SK-N-SH treated with all-trans-retinoic acid at 6 μM for 48 hours (cell line): ENCODE measurements around the gene PPP1R15B.

Source experiments
- ATAC-seq: fragments of 200-7000 bp; cut with Tn5 transposase; 3 replicates; pipeline ENCODE4 v1.9.1; 2020; ENCODE audit warnings: mild to moderate bottlenecking, moderate library complexity
- BACH2 ChIP-seq: fragments of 250-450 bp; sonication (Bioruptor Pico); IDR thresholded peaks from 2 replicates; pipeline ENCODE4 v1.9.0; 2021; ENCODE audit warnings: mild to moderate bottlenecking, borderline replicate concordance
- CSDC2 ChIP-seq: fragments of 250-450 bp; sonication (Bioruptor Pico); IDR thresholded peaks from 2 replicates; pipeline ENCODE4 v1.5.0; 2020; ENCODE audit warnings: mild to moderate bottlenecking, moderate library complexity
- CSRNP3 ChIP-seq: fragments of 250-450 bp; sonication (Bioruptor Pico); IDR thresholded peaks from 2 replicates; pipeline ENCODE4 v1.5.1; 2021; ENCODE audit warnings: mild to moderate bottlenecking, moderate library complexity
- ESRRG ChIP-seq: fragments of 250-450 bp; sonication (Bioruptor Pico); IDR thresholded peaks from 2 replicates; pipeline ENCODE4 v1.6.1; 2021; ENCODE audit warnings: mild to moderate bottlenecking
- GLIS3 ChIP-seq: fragments of 250-450 bp; sonication (Bioruptor Pico); IDR thresholded peaks from 2 replicates; pipeline ENCODE4 v1.5.0; 2020; ENCODE audit warnings: mild to moderate bottlenecking, moderate library complexity
- OSR1 ChIP-seq: fragments of 250-450 bp; sonication (Bioruptor Pico); IDR thresholded peaks from 2 replicates; pipeline ENCODE4 v1.8.0; 2022; ENCODE audit warnings: moderate library complexity, mild to moderate bottlenecking, inconsistent platforms
- POU6F1 ChIP-seq: fragments of 250-450 bp; sonication (Bioruptor Pico); IDR thresholded peaks from 2 replicates; pipeline ENCODE4 v1.8.0; 2021; ENCODE audit warnings: low read depth, mild to moderate bottlenecking, moderate library complexity, borderline replicate concordance
- PPARA ChIP-seq: fragments of 250-450 bp; sonication (Bioruptor Pico); IDR thresholded peaks from 2 replicates; pipeline ENCODE4 v1.5.0; 2020; ENCODE audit warnings: mild to moderate bottlenecking, borderline replicate concordance
- RARB ChIP-seq: fragments of 250-450 bp; sonication (Bioruptor Pico); IDR thresholded peaks from 2 replicates; pipeline ENCODE4 v1.8.0; 2021; ENCODE audit warnings: mild to moderate bottlenecking, moderate library complexity
- SNAI2 ChIP-seq: fragments of 250-450 bp; sonication (Bioruptor Pico); IDR thresholded peaks from 2 replicates; pipeline ENCODE4 v1.5.0; 2020; ENCODE audit warnings: mild to moderate bottlenecking, moderate library complexity
- TCF4 ChIP-seq: fragments of 250-450 bp; sonication (Bioruptor Pico); IDR thresholded peaks from 2 replicates; pipeline ENCODE4 v1.8.0; 2021; ENCODE audit warnings: mild to moderate bottlenecking, moderate library complexity, borderline replicate concordance
- TOX ChIP-seq: fragments of 250-450 bp; sonication (Bioruptor Pico); IDR thresholded peaks from 2 replicates; pipeline ENCODE4 v1.8.0; 2021; ENCODE audit warnings: mild to moderate bottlenecking, moderate library complexity, borderline replicate concordance
- TSHZ2 ChIP-seq: fragments of 250-450 bp; sonication (Bioruptor Pico); IDR thresholded peaks from 2 replicates; pipeline ENCODE4 v1.5.0; 2020; ENCODE audit warnings: mild to moderate bottlenecking, moderate library complexity
- ZC3H10 ChIP-seq: fragments of 250-450 bp; sonication (Bioruptor Pico); IDR thresholded peaks from 2 replicates; pipeline ENCODE4 v1.5.1; 2021; ENCODE audit warnings: mild to moderate bottlenecking, moderate library complexity
- ZFP3 ChIP-seq: fragments of 250-450 bp; sonication (Bioruptor Pico); IDR thresholded peaks from 2 replicates; pipeline ENCODE4 v1.5.0; 2020; ENCODE audit warnings: mild to moderate bottlenecking, moderate library complexity
- ZFP30 ChIP-seq: fragments of 450-650 bp; formaldehyde crosslinking; IDR thresholded peaks from 2 replicates; pipeline ENCODE4 v1.5.0; 2022; ENCODE audit warnings: mild to moderate bottlenecking, moderate library complexity
- ZNF70 ChIP-seq: fragments of 450-650 bp; formaldehyde crosslinking; IDR thresholded peaks from 2 replicates; pipeline ENCODE4 v1.5.0; 2020; ENCODE audit warnings: mild to moderate bottlenecking, moderate library complexity
- ZNF8 ChIP-seq: fragments of 450-650 bp; formaldehyde crosslinking; IDR thresholded peaks from 2 replicates; pipeline ENCODE4 v1.5.0; 2020; ENCODE audit warnings: mild to moderate bottlenecking, moderate library complexity
- TF ChIP-seq, protein P1 (sequence below): fragments of 250-450 bp; sonication (Bioruptor Pico); IDR thresholded peaks from 2 replicates; pipeline ENCODE4 v1.5.1; 2020; ENCODE audit warnings: low read depth, mild to moderate bottlenecking, moderate library complexity

Gene PPP1R15B

GRCh38 chr1:204391629-204392028 lies 20.0 kb downstream of the PPP1R15B start (continued):
- TF ChIP-seq ESRRG (CRISPR knock-in tag) (no peak), POU6F1 (no peak)

DNA sequence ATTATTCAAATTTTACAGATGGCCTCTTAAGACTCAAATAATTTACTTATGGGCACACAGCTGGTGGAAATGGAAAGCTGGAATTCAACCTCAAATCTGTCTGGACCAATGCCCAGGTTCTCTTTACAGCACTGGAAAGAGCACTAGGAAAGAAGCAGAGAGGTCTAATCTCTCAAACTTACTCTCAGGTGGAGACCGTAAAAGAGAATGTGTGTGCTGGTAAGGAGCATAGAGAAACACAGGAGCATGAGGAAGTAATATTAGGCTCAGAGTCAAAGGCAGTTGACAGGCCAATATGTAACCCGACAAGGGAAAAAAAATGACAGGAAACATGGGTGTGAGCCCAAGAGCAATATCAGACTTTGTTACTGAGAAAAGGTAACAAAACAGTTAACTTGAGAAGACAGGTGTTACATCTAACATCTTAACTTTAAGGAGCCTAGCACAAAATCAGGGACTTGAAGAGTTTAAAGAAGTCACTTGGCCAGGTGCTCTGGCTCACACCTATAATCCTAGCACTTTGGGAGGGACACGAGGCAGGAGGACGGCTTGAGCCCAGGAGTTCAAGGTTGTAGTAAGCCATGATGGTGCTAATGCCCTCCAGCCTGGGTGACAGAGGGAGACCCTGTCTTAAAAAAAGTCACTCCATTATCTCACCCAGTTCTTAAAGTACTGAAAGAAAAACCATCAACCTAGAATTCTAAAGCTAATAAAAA lies 20.7 kb downstream of the PPP1R15B start:
- TF ChIP-seq ZNF70, result no peak
- TF ChIP-seq GLIS3 (CRISPR knock-in tag), result no peak
- no peak for TF ChIP-seq CSDC2
- TF ChIP-seq TSHZ2 (CRISPR knock-in tag), result no peak
- no peak for TF ChIP-seq ESRRG (CRISPR knock-in tag)
- TF ChIP-seq ZNF8 (CRISPR knock-in tag), result no peak
- no peak for TF ChIP-seq ZFP3 (CRISPR knock-in tag)
- no peak for TF ChIP-seq SNAI2 (CRISPR knock-in tag)
- no peak for TF ChIP-seq TOX (CRISPR knock-in tag)
- TF ChIP-seq ZFP30 (CRISPR knock-in tag), result no peak
- TF ChIP-seq TCF4 (CRISPR knock-in tag), result no peak
- no peak for TF ChIP-seq CSRNP3 (CRISPR knock-in tag)
- TF ChIP-seq, all 23 proteins: peak for 0
- peak; percentile 35 for ATAC-seq

DNA sequence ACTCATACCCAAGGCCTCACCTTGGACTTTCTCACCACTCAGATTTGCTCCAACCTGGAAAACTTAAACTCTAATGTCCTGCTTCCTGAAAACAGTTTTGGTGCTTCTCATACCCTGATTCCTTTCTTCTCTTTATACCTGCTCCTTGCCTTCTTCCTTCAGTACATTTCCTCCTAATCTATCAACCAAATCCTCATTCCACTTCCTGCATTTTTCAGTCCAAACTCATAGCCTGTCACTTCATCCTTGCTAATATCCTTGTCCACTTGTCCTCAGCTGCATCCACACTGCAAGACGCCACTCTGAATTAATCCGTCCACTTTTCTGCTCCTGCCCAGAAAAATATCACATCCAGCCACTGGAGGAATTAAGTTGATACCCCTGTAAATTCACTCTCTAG lies 25.9 kb downstream of the PPP1R15B start:
- TF ChIP-seq, protein P1, sequence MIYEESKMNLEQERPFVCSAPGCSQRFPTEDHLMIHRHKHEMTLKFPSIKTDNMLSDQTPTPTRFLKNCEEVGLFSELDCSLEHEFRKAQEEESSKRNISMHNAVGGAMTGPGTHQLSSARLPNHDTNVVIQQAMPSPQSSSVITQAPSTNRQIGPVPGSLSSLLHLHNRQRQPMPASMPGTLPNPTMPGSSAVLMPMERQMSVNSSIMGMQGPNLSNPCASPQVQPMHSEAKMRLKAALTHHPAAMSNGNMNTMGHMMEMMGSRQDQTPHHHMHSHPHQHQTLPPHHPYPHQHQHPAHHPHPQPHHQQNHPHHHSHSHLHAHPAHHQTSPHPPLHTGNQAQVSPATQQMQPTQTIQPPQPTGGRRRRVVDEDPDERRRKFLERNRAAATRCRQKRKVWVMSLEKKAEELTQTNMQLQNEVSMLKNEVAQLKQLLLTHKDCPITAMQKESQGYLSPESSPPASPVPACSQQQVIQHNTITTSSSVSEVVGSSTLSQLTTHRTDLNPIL (CRISPR knock-in tag), result no peak
- no peak for TF ChIP-seq SNAI2 (CRISPR knock-in tag)
- TF ChIP-seq TCF4 (CRISPR knock-in tag), result no peak
- TF ChIP-seq ZC3H10 (CRISPR knock-in tag), result no peak
- no peak for TF ChIP-seq TOX (CRISPR knock-in tag)
- TF ChIP-seq ZNF70, result no peak
- no peak for TF ChIP-seq PPARA

DNA sequence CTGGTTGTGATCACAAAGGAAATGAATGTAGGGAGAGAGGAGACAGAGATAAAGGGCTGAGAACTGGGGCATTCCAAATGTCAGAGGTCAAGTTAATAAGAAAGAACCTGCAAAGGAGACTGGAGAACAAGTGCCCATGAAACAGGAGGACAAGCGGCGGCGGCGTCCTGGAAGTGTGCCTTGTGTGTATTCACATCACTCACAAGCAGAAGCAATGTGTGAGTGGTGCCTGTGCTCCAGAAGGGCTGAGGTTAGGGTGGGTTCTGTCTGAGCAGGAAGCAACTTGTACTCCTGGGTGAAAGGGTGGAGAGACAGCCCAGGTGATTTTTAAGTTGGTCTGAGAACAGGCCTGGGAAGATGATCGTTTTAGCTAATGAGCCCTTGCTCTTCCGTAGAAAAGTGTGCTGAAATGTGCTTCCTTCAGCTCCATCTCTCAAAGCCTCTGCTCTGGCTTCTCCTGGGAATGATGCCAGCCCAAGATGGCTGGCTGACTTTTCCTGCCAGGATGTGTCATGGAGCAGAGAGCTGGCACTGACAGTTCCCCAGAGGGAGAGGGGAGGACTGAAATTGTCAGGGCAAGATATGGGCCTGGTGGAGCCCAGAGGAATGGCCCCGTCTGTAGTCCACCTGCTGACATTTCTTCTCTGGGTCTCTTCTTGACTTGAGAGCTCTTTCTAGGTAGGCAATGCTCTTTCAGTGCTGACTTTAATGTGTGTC lies 26.8 kb downstream of the PPP1R15B start:
- ATAC-seq, result peak; percentile 83
- TF ChIP-seq SNAI2 (CRISPR knock-in tag), result no peak
- TF ChIP-seq GLIS3 (CRISPR knock-in tag), result no peak
- no peak for TF ChIP-seq TOX (CRISPR knock-in tag)

More for the DNA sequence above, 25.9 kb downstream of the PPP1R15B start:
- ATAC-seq, result no peak

DNA sequence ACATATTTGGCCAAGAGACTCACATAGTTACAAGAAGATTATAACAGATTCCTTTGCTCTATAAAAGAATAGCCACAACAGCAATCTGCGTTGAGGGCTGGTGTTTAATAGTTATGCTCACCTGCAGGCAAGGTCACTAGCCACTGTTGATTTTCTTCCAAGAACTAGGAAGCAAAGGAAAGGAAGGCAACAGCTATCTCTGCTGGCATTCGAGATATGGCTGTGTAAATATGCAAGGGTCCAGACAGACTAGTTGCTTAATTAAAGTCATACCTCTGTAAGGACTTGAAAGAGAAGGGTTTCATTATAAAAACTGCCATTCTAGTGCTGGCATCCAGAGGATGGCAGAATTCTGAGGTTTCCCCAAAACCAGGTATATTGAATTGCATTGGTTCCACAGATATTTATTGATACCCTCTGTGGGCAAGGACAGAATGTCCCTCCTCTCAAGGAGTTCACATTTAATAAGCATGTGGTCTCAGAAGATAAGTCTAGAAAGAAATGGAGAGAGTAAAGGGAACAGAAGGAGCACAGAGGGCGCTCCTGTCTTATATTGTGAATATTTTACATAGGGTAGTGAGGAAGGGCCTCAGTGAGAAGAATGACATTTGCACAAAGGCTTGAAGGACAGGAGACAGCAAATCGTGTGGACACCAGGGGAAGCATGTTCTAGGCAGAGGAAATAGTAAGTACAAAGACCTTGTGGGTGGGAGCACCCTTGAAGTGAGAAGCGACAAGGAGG lies 28.3 kb downstream of the PPP1R15B start:
- no peak for ATAC-seq
- TF ChIP-seq PPARA, result no peak
- TF ChIP-seq ZFP3 (CRISPR knock-in tag), result no peak
- TF ChIP-seq ZNF70, result no peak
- TF ChIP-seq TOX (CRISPR knock-in tag), result no peak
- TF ChIP-seq RARB (CRISPR knock-in tag), result no peak
- no peak for TF ChIP-seq BACH2 (CRISPR knock-in tag)
- no peak for TF ChIP-seq ZFP30 (CRISPR knock-in tag)
- no peak for TF ChIP-seq OSR1 (CRISPR knock-in tag)
- TF ChIP-seq SNAI2 (CRISPR knock-in tag), result no peak
- no peak for TF ChIP-seq ZNF8 (CRISPR knock-in tag)
- TF ChIP-seq CSRNP3 (CRISPR knock-in tag), result no peak
- no peak for TF ChIP-seq CSDC2
- TF ChIP-seq ZC3H10 (CRISPR knock-in tag), result no peak
- no peak for TF ChIP-seq TSHZ2 (CRISPR knock-in tag)
